ENCODE data around the gene SERAC1. TPM values are rescaled to one million over a fixed set of nuclear protein-coding genes. Genes with fewer than 3 reads are reported as not detected.
A peak's percentile ranks its signal among the peaks of the same experiment; 100 is the strongest.

Gene SERAC1
- total RNA-seq, 2 donors from 2014 or later, result 6.2 to 9.4 TPM

GRCh38 chr6:158165919-158166416 lies 2.1 kb downstream of the SERAC1 start:
- DNase-seq, result no peak
- Histone ChIP-seq H3K27me3 (no peaks in the 10 kb centered on the region), H3K4me1 (no peaks in the 10 kb centered on the region), H3K27ac (no peak overlapping the region), H3K9me3 (no peaks in the 10 kb centered on the region), H3K4me3 (no peak overlapping the region), H3K36me3 (no peaks in the 10 kb centered on the region), H3K9ac (ENCODE audit: low read depth in 2 of 2, low read length in 2 of 2) (no peak overlapping the region)
- intact Hi-C loops (cut with DNase I), result no loop called here
- no peak for TF ChIP-seq CTCF (IDR thresholded peaks at IDR 0.05)

- intact Hi-C loops (cut with DNase I), result no loop called here
- TF ChIP-seq CTCF (IDR thresholded peaks at IDR 0.05), result no peak
- DNase-seq, result no peak
- H3K27ac ChIP-seq, result no peak overlapping the region
- no peaks in the 10 kb centered on the region for H3K27me3 ChIP-seq
- no peaks in the 10 kb centered on the region for H3K36me3 ChIP-seq
- H3K9me3 ChIP-seq, result no peaks in the 10 kb centered on the region
- no peak overlapping the region for H3K4me3 ChIP-seq
- no peak overlapping the region for H3K9ac ChIP-seq (ENCODE audit: low read depth in 2 of 2, low read length in 2 of 2)
- no peaks in the 10 kb centered on the region for H3K4me1 ChIP-seq
Measured at GRCh38 chr6:158164579-158165170, 3.4 kb downstream of the SERAC1 start.

- no peaks in the 10 kb centered on the region for H3K36me3 ChIP-seq
- H3K9ac ChIP-seq (ENCODE audit: low read depth in 2 of 2, low read length in 2 of 2), result no peak overlapping the region
- no peak overlapping the region for H3K4me3 ChIP-seq
- no peak for TF ChIP-seq CTCF (IDR thresholded peaks at IDR 0.05)
- peak; percentile 33 for DNase-seq
- H3K9me3 ChIP-seq, result no peaks in the 10 kb centered on the region
- H3K27me3 ChIP-seq, result no peaks in the 10 kb centered on the region
- intact Hi-C loops (cut with DNase I), result no loop called here
- no peak overlapping the region for H3K27ac ChIP-seq
- no peaks in the 10 kb centered on the region for H3K4me1 ChIP-seq
Measured at GRCh38 chr6:158161566-158162254, 6.4 kb downstream of the SERAC1 start.

GRCh38 chr6:158160932-158161539 lies 7.0 kb downstream of the SERAC1 start:
- Histone ChIP-seq H3K27me3 (no peaks in the 10 kb centered on the region), H3K27ac (no peak overlapping the region), H3K9ac (ENCODE audit: low read depth in 2 of 2, low read length in 2 of 2) (no peak overlapping the region), H3K36me3 (no peaks in the 10 kb centered on the region), H3K9me3 (no peaks in the 10 kb centered on the region), H3K4me1 (no peaks in the 10 kb centered on the region), H3K4me3 (no peak overlapping the region)
- no peak for TF ChIP-seq CTCF (IDR thresholded peaks at IDR 0.05)
- no peak for DNase-seq
- intact Hi-C loops (cut with DNase I), result no loop called here

- no peaks in the 10 kb centered on the region for H3K4me1 ChIP-seq
- H3K9me3 ChIP-seq, result no peaks in the 10 kb centered on the region
- DNase-seq, result no peak
- no peak overlapping the region for H3K9ac ChIP-seq (ENCODE audit: low read depth in 2 of 2, low read length in 2 of 2)
- H3K4me3 ChIP-seq, result no peak overlapping the region
- H3K36me3 ChIP-seq, result no peaks in the 10 kb centered on the region
- no peaks in the 10 kb centered on the region for H3K27me3 ChIP-seq
- H3K27ac ChIP-seq, result no peak overlapping the region
- no peak for TF ChIP-seq CTCF (IDR thresholded peaks at IDR 0.05)
- intact Hi-C loops (cut with DNase I), result no loop called here
Measured at GRCh38 chr6:158158748-158159147, 9.3 kb downstream of the SERAC1 start.

Data from colonic mucosa (tissue), 4 donors.